MM.1S (cell line): ENCODE measurements around the gene EVL.

ENCODE experiments used
- DNase-seq: peaks from one replicate; pipeline ENCODE4 v3.0.0-alpha.2; 2015
- H2AFZ ChIP-seq: fragments of 300-600 bp; sonication (generic); 2 replicates; pipeline ENCODE4 v1.6.0; 2016; ENCODE audit warnings: antibody characterized with exemption, low read length
- H3F3A ChIP-seq: fragments of 300-600 bp; sonication (generic); 2 replicates; pipeline ENCODE4 v1.6.1; 2016; ENCODE audit warnings: mild to moderate bottlenecking, antibody characterized with exemption, low read length, moderate library complexity, mixed read lengths; ENCODE audit not compliant: insufficient read depth
- H3K27ac ChIP-seq: fragments of 300-600 bp; sonication (generic); 2 replicates; pipeline ENCODE4 v1.5.1; 2016; ENCODE audit warnings: mild to moderate bottlenecking, low read length
- H3K27me3 ChIP-seq: fragments of 300-600 bp; sonication (generic); replicated peaks from 2 replicates; pipeline ENCODE4 v1.6.0; 2016; ENCODE audit warnings: low read length; ENCODE audit not compliant: insufficient read depth
- H3K36me3 ChIP-seq: fragments of 300-600 bp; sonication (generic); replicated peaks from 2 replicates; pipeline ENCODE4 v1.6.1; 2016; ENCODE audit warnings: mild to moderate bottlenecking, low read length, mixed read lengths; ENCODE audit not compliant: insufficient read depth
- H3K4me1 ChIP-seq: fragments of 300-600 bp; sonication (generic); 2 replicates; pipeline ENCODE4 v1.6.1; 2016; ENCODE audit warnings: low read length, mixed read lengths
- H3K4me2 ChIP-seq: fragments of 300-600 bp; sonication (generic); 2 replicates; pipeline ENCODE4 v1.6.0; 2016; ENCODE audit warnings: low read depth, low read length
- H3K4me3 ChIP-seq: fragments of 300-600 bp; sonication (generic); 2 replicates; pipeline ENCODE4 v1.5.1; 2016; ENCODE audit warnings: low read length, mixed read lengths
- H3K79me2 ChIP-seq: fragments of 300-600 bp; sonication (generic); 2 replicates; pipeline ENCODE4 v1.6.1; 2016; ENCODE audit warnings: mixed run types, low read length, mixed read lengths
- H3K9ac ChIP-seq: fragments of 300-600 bp; sonication (generic); 2 replicates; pipeline ENCODE4 v1.6.1; 2016; ENCODE audit warnings: low read length, mixed read lengths
- H3K9me2 ChIP-seq: fragments of 300-600 bp; sonication (generic); replicated peaks from 2 replicates; pipeline ENCODE4 v1.6.1; 2016; ENCODE audit warnings: mild to moderate bottlenecking, low read length, mixed read lengths; ENCODE audit not compliant: insufficient read depth
- H3K9me3 ChIP-seq: fragments of 300-600 bp; sonication (generic); replicated peaks from 2 replicates; pipeline ENCODE4 v1.6.1; 2016; ENCODE audit warnings: mild to moderate bottlenecking, low read length, mixed read lengths; ENCODE audit not compliant: insufficient read depth
- H4K20me1 ChIP-seq: fragments of 300-600 bp; sonication (generic); 2 replicates; pipeline ENCODE4 v1.6.1; 2016; ENCODE audit warnings: mild to moderate bottlenecking, low read length, moderate library complexity, mixed read lengths; ENCODE audit not compliant: insufficient read depth
- CTCF ChIP-seq: fragments of 300-600 bp; sonication (generic); IDR thresholded peaks from 2 replicates; pipeline ENCODE4 v1.5.1; 2016; ENCODE audit warnings: antibody characterized with exemption, low read length, mixed read lengths
- EZH2 ChIP-seq: fragments of 300-600 bp; sonication (generic); optimal IDR thresholded peaks from 2 replicates; pipeline ENCODE3; 2017; ENCODE audit warnings: low read depth, mild to moderate bottlenecking, antibody characterized with exemption, low read length, mixed read lengths
- EZH2phosphoT487 ChIP-seq: fragments of 300-600 bp; sonication (generic); IDR thresholded peaks from 2 replicates; pipeline ENCODE4 v1.6.1; 2018; ENCODE audit warnings: antibody characterized with exemption, low read length

EVL gene

GRCh38 chr14:100148837-100149731, 83.9 kb downstream of the EVL start:
- no peak overlapping the region for H3K27ac ChIP-seq
- no peaks in the 10 kb centered on the region for H4K20me1 ChIP-seq
- no peaks in the 10 kb centered on the region for H3K36me3 ChIP-seq
- no peaks in the 10 kb centered on the region for H3K4me1 ChIP-seq
- H3K4me2 ChIP-seq: no peak overlapping the region
- no peaks in the 10 kb centered on the region; the same call in 1 of the 2 replicates for H3K27me3 ChIP-seq
- H3K9me3 ChIP-seq: no peaks in the 10 kb centered on the region
- H2AFZ ChIP-seq: no peak overlapping the region
- TF ChIP-seq EZH2phosphoT487: no peak
- no peak for TF ChIP-seq CTCF
- TF ChIP-seq EZH2: no peak
- H3K79me2 ChIP-seq: no peaks in the 10 kb centered on the region
- H3K4me3 ChIP-seq: no peak overlapping the region
- H3K9ac ChIP-seq: no peak overlapping the region
- no peaks in the 10 kb centered on the region for H3K9me2 ChIP-seq
- H3F3A ChIP-seq: no peaks in the 10 kb centered on the region
- no peak for DNase-seq

- Histone ChIP-seq H3K79me2 (no peaks in the 10 kb centered on the region), H3K4me1 (no peaks in the 10 kb centered on the region), H2AFZ (no peak overlapping the region), H3K9me3 (no peaks in the 10 kb centered on the region), H3K27me3 (no peaks in the 10 kb centered on the region; the same call in 1 of the 2 replicates), H3K4me3 (no peak overlapping the region), H3K9ac (no peak overlapping the region), H3K36me3 (no peaks in the 10 kb centered on the region), H3K27ac (no peak overlapping the region), H4K20me1 (no peaks in the 10 kb centered on the region), H3K9me2 (no peaks in the 10 kb centered on the region), H3K4me2 (no peak overlapping the region), H3F3A (no peaks in the 10 kb centered on the region)
- TF ChIP-seq EZH2: no peak
- no peak for TF ChIP-seq EZH2phosphoT487
- TF ChIP-seq CTCF: no peak
- DNase-seq: no peak
Measured at GRCh38 chr14:100149851-100150611, 84.8 kb downstream of the EVL start.

GRCh38 chr14:100150932-100151587, 85.8 kb downstream of the EVL start:
- H3K27ac ChIP-seq: no peak overlapping the region
- H2AFZ ChIP-seq: no peak overlapping the region
- no peaks in the 10 kb centered on the region for H3F3A ChIP-seq
- no peaks in the 10 kb centered on the region for H3K9me3 ChIP-seq
- no peak overlapping the region for H3K4me3 ChIP-seq
- TF ChIP-seq EZH2phosphoT487 (no peak), CTCF (no peak), EZH2 (no peak)
- H3K27me3 ChIP-seq: no peaks in the 10 kb centered on the region; the same call in 1 of the 2 replicates
- no peaks in the 10 kb centered on the region for H3K36me3 ChIP-seq
- no peaks in the 10 kb centered on the region for H3K9me2 ChIP-seq
- H4K20me1 ChIP-seq: no peaks in the 10 kb centered on the region
- no peaks in the 10 kb centered on the region for H3K4me1 ChIP-seq
- H3K79me2 ChIP-seq: no peaks in the 10 kb centered on the region
- no peak overlapping the region for H3K9ac ChIP-seq
- H3K4me2 ChIP-seq: no peak overlapping the region
- DNase-seq: no peak
